Measurements from ENCODE around the gene ALLC.

The ALLC gene

DNA sequence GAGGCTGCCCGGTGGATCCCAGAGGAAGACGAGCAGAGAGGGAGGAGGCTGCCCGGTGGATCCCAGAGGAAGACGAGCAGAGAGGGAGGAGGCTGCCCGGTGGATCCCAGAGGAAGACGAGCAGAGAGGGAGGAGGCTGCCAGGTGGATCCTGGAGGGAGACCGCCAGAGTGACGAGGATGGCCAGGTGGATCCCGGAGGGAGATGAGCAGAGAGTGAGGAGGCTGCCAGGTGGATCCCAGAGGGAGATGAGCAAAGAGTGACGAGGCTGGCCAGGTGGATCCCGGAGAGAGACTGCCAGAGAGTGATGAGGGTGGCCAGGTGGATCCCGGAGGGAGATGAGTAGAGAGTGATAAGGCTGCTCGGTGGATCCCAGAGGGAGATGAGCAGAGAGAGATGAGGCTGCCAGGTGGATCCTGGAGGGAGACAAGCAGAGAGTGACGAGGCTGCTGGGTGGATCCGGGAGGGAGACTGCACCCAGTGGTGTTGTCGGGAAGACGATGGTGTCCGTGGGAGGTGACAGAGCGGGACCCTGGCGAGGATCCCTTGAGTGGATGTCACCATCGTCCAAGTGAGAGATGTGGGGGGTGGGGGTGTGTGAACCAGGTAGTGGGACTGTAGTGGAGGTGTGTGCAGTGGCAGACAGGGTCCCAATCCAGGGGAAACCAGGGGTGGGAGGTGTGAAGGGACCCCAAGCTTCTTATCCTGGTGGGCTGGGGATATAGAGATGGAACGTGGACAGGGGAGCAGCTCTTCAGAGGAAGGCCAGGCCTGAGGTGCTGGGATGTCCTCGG is 67.7 kb downstream of the ALLC start:
- Histone ChIP-seq H3K36me3 (replicated peaks; ENCODE audit: low read depth, low read length) (no peaks in the 10 kb centered on the region), H3K4me2 (ENCODE audit: low read length) (no peak overlapping the region), H3K27ac (ENCODE audit: low read length) (no peak overlapping the region), H2AFZ (ENCODE audit: low read depth, low read length) (no peak overlapping the region), H3K79me2 (ENCODE audit: low read length) (no peaks in the 10 kb centered on the region), H3K27me3 (ENCODE audit: low read depth, low read length) (peaks cover 2% of the 10 kb centered on the region; the same call in 1 of the 2 replicates), H3K9me3 (ENCODE audit: insufficient read depth, low read length) (no peaks in the 10 kb centered on the region), H3K9ac (ENCODE audit: low read length) (no peak overlapping the region), H4K20me1 (ENCODE audit: insufficient read depth, low read length) (no peaks in the 10 kb centered on the region), H3K4me1 (ENCODE audit: low read length) (peaks cover 8% of the 10 kb centered on the region), H3K4me3 (ENCODE audit: low read length) (no peak overlapping the region)
- TF ChIP-seq, protein P1, sequence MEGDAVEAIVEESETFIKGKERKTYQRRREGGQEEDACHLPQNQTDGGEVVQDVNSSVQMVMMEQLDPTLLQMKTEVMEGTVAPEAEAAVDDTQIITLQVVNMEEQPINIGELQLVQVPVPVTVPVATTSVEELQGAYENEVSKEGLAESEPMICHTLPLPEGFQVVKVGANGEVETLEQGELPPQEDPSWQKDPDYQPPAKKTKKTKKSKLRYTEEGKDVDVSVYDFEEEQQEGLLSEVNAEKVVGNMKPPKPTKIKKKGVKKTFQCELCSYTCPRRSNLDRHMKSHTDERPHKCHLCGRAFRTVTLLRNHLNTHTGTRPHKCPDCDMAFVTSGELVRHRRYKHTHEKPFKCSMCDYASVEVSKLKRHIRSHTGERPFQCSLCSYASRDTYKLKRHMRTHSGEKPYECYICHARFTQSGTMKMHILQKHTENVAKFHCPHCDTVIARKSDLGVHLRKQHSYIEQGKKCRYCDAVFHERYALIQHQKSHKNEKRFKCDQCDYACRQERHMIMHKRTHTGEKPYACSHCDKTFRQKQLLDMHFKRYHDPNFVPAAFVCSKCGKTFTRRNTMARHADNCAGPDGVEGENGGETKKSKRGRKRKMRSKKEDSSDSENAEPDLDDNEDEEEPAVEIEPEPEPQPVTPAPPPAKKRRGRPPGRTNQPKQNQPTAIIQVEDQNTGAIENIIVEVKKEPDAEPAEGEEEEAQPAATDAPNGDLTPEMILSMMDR (IDR thresholded peaks at IDR 0.05; ENCODE audit: low read depth, low read length): no peak
- TF ChIP-seq EZH2phosphoT487 (IDR thresholded peaks at IDR 0.05; ENCODE audit: low read depth): no peak

DNA sequence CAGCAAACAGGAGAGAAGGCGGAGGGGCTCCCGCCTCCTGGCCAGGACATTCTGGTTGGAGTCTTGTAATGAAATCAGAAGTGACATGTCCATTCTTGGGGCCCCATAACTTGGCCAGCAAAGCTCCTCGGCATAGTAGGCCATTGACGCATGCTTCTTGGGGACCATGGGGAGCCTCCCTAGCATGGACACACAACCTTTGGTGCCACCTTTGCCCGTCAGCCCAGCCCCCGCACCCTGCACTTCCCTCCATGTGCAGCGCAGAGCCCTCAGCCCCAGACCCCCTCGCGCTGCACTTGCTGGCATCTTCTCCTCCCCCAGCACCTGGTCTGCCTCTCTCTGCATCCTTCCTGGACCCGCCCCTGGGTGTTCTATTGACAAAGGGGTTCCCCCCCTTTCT is 68.5 kb downstream of the ALLC start:
- H3K27me3 ChIP-seq (ENCODE audit: low read depth, low read length): peaks cover 2% of the 10 kb centered on the region; the same call in 1 of the 2 replicates
- H3K79me2 ChIP-seq (ENCODE audit: low read length): no peaks in the 10 kb centered on the region
- TF ChIP-seq, protein P1 (IDR thresholded peaks at IDR 0.05; ENCODE audit: low read depth, low read length): no peak
- no peak for TF ChIP-seq EZH2phosphoT487 (IDR thresholded peaks at IDR 0.05; ENCODE audit: low read depth)
- H3K36me3 ChIP-seq (replicated peaks; ENCODE audit: low read depth, low read length): no peaks in the 10 kb centered on the region
- H3K4me1 ChIP-seq (ENCODE audit: low read length): peaks cover 8% of the 10 kb centered on the region
- no peak overlapping the region for H3K4me3 ChIP-seq (ENCODE audit: low read length)
- no peak overlapping the region for H3K4me2 ChIP-seq (ENCODE audit: low read length)
- no peak overlapping the region for H3K27ac ChIP-seq (ENCODE audit: low read length)
- H2AFZ ChIP-seq (ENCODE audit: low read depth, low read length): no peak overlapping the region
- no peaks in the 10 kb centered on the region for H3K9me3 ChIP-seq (ENCODE audit: insufficient read depth, low read length)
- H4K20me1 ChIP-seq (ENCODE audit: insufficient read depth, low read length): no peaks in the 10 kb centered on the region
- no peak overlapping the region for H3K9ac ChIP-seq (ENCODE audit: low read length)

DNA sequence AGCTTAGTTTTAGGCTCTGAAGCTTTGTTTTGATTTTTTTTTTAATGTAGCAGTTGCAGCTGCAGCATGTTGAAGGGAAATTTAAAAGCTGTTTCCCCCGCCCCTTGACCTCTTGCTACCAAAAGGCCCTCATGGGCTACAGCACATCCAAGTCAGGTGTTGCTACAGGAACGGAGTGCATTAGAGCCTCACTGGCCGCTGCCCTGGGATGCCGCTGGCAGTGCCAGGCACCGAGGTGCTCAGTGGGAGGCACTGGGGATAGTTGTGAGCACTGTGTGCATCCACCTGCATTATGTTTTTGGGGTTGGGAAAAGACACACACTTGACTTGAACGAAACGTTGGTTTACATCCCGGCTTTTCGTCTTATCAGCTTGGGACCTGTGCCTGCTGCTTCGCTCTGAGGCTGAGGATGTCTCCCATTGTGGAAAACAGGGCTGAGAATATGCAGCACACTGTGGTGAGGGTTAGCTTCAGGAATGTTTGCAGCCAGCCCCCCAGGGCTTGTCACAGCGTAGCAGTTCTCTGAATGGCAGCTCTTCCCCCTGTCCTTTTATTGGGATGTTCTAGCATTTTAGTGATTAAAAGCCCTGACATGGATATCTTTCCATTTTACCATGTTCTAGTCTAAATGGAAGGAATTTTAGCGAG is 69.5 kb downstream of the ALLC start:
- peak overlapping the region; percentile 44; the same call in 1 of the 2 replicates for H3K9ac ChIP-seq (ENCODE audit: low read length)
- H2AFZ ChIP-seq (ENCODE audit: low read depth, low read length): peak overlapping the region; percentile 81; the same call in 1 of the 2 replicates
- peak overlapping the region; percentile 77 for H3K4me2 ChIP-seq (ENCODE audit: low read length)

More for the DNA sequence above, 69.5 kb downstream of the ALLC start:
- H4K20me1 ChIP-seq (ENCODE audit: insufficient read depth, low read length): no peaks in the 10 kb centered on the region
- H3K4me1 ChIP-seq (ENCODE audit: low read length): peaks cover 8% of the 10 kb centered on the region
- peak overlapping the region; percentile 62 for H3K4me3 ChIP-seq (ENCODE audit: low read length)
- no peaks in the 10 kb centered on the region for H3K36me3 ChIP-seq (replicated peaks; ENCODE audit: low read depth, low read length)
- no peaks in the 10 kb centered on the region for H3K9me3 ChIP-seq (ENCODE audit: insufficient read depth, low read length)
- H3K27ac ChIP-seq (ENCODE audit: low read length): no peak overlapping the region
- TF ChIP-seq, protein P1 (IDR thresholded peaks at IDR 0.05; ENCODE audit: low read depth, low read length): no peak
- no peak for TF ChIP-seq EZH2phosphoT487 (IDR thresholded peaks at IDR 0.05; ENCODE audit: low read depth)
- H3K27me3 ChIP-seq (ENCODE audit: low read depth, low read length): peaks cover 2% of the 10 kb centered on the region; the same call in 1 of the 2 replicates
- H3K79me2 ChIP-seq (ENCODE audit: low read length): no peaks in the 10 kb centered on the region
